KOPT-K1 (cell line): ENCODE data around the gene AMY1B.
"Not testable (repeated sequence)": the region's sequence is repeated elsewhere in the genome, so short reads cannot be mapped to it uniquely, and the experiment has no call there.

Source experiments
- H3K27ac ChIP-seq: fragments of 200-600 bp; sonication (generic); 2 replicates; pipeline ENCODE4 v1.5.1; 2016; ENCODE audit warnings: antibody characterized with exemption, mild to moderate bottlenecking, low read depth, low read length; ENCODE audit not compliant: poor library complexity, severe bottlenecking
- H3K36me3 ChIP-seq: fragments of 200-600 bp; sonication (generic); 2 replicates; pipeline ENCODE4 v1.5.1; 2017; ENCODE audit warnings: antibody characterized with exemption, mild to moderate bottlenecking, low read length, moderate library complexity; ENCODE audit not compliant: insufficient read depth
- H3K9me3 ChIP-seq: fragments of 200-600 bp; sonication (generic); 2 replicates; pipeline ENCODE4 v1.5.1; 2017; ENCODE audit warnings: antibody characterized with exemption, low read length, mild to moderate bottlenecking; ENCODE audit not compliant: insufficient read depth, poor library complexity, severe bottlenecking

AMY1B gene

GRCh38 chr1:103643908-103644307, 52.1 kb downstream of the AMY1B start:
- H3K9me3 ChIP-seq, H3K36me3 ChIP-seq, H3K27ac ChIP-seq: not testable (repeated sequence)

GRCh38 chr1:103641194-103641593, 54.8 kb downstream of the AMY1B start:
- not testable (repeated sequence) for H3K9me3 ChIP-seq, H3K27ac ChIP-seq

More at GRCh38 chr1:103641194-103641593, 54.8 kb downstream of the AMY1B start:
- not testable (repeated sequence) for H3K36me3 ChIP-seq
